Measurements from ENCODE around the gene ZBTB40.

The ZBTB40 gene

GRCh38 chr1:22525211-22525610 is 73.6 kb downstream of the ZBTB40 start:
- Histone ChIP-seq H3K4me1 (ENCODE audit: control insufficient read depth in 1 of 2, insufficient read depth in 2 of 2, low read length in 2 of 2) (peaks cover 4 to 5% of the 10 kb centered on the region in 2 donors), H3K27me3 (ENCODE audit: low read depth, low read length) (no peaks in the 10 kb centered on the region), H3K36me3 (ENCODE audit: control insufficient read depth in 1 of 2, insufficient read depth in 2 of 2, low read length in 2 of 2) (peaks cover 52 to 72% of the 10 kb centered on the region in 2 donors), H3K27ac (ENCODE audit: low read length) (no peak overlapping the region), H3K9me3 (ENCODE audit: control insufficient read depth in 1 of 2, low read length in 2 of 2) (no peaks in the 10 kb centered on the region), H3K4me3 (ENCODE audit: low read depth in 1 of 2, low read length in 2 of 2) (no peak overlapping the region)

GRCh38 chr1:22525646-22526045 is 74.0 kb downstream of the ZBTB40 start:
- H3K9me3 ChIP-seq (ENCODE audit: control insufficient read depth in 1 of 2, low read length in 2 of 2), result no peaks in the 10 kb centered on the region
- H3K36me3 ChIP-seq (ENCODE audit: control insufficient read depth in 1 of 2, insufficient read depth in 2 of 2, low read length in 2 of 2), result peaks cover 48 to 68% of the 10 kb centered on the region in 2 donors

GRCh38 chr1:22526098-22526497 is 74.4 kb downstream of the ZBTB40 start:
- Histone ChIP-seq H3K9me3 (ENCODE audit: control insufficient read depth in 1 of 2, low read length in 2 of 2) (no peaks in the 10 kb centered on the region), H3K36me3 (ENCODE audit: control insufficient read depth in 1 of 2, insufficient read depth in 2 of 2, low read length in 2 of 2) (peaks cover 44 to 63% of the 10 kb centered on the region in 2 donors), H3K27me3 (ENCODE audit: low read depth, low read length) (no peaks in the 10 kb centered on the region), H3K27ac (ENCODE audit: low read length) (no peak overlapping the region), H3K4me1 (ENCODE audit: control insufficient read depth in 1 of 2, insufficient read depth in 2 of 2, low read length in 2 of 2) (peaks cover 4 to 13% of the 10 kb centered on the region in 2 donors), H3K4me3 (ENCODE audit: low read depth in 1 of 2, low read length in 2 of 2) (no peak overlapping the region)

More at GRCh38 chr1:22525646-22526045, 74.0 kb downstream of the ZBTB40 start:
- Histone ChIP-seq H3K4me3 (ENCODE audit: low read depth in 1 of 2, low read length in 2 of 2) (no peak overlapping the region), H3K4me1 (ENCODE audit: control insufficient read depth in 1 of 2, insufficient read depth in 2 of 2, low read length in 2 of 2) (peaks cover 4 to 9% of the 10 kb centered on the region in 2 donors), H3K27ac (ENCODE audit: low read length) (no peak overlapping the region), H3K27me3 (ENCODE audit: low read depth, low read length) (no peaks in the 10 kb centered on the region)

- Histone ChIP-seq H3K9me3 (ENCODE audit: control insufficient read depth in 1 of 2, low read length in 2 of 2) (no peaks in the 10 kb centered on the region), H3K36me3 (ENCODE audit: control insufficient read depth in 1 of 2, insufficient read depth in 2 of 2, low read length in 2 of 2) (peaks cover 38 to 57% of the 10 kb centered on the region in 2 donors), H3K27me3 (ENCODE audit: low read depth, low read length) (no peaks in the 10 kb centered on the region), H3K4me1 (ENCODE audit: control insufficient read depth in 1 of 2, insufficient read depth in 2 of 2, low read length in 2 of 2) (peaks cover 4 to 19% of the 10 kb centered on the region in 2 donors), H3K4me3 (ENCODE audit: low read depth in 1 of 2, low read length in 2 of 2) (no peak overlapping the region), H3K27ac (ENCODE audit: low read length) (no peak overlapping the region)
Observed at GRCh38 chr1:22526677-22527076, 75.0 kb downstream of the ZBTB40 start.

- peaks cover 34 to 53% of the 10 kb centered on the region in 2 donors for H3K36me3 ChIP-seq (ENCODE audit: control insufficient read depth in 1 of 2, insufficient read depth in 2 of 2, low read length in 2 of 2)
- no peaks in the 10 kb centered on the region for H3K9me3 ChIP-seq (ENCODE audit: control insufficient read depth in 1 of 2, low read length in 2 of 2)
- H3K4me1 ChIP-seq (ENCODE audit: control insufficient read depth in 1 of 2, insufficient read depth in 2 of 2, low read length in 2 of 2), result peaks cover 4 to 24% of the 10 kb centered on the region in 2 donors
- no peak overlapping the region for H3K4me3 ChIP-seq (ENCODE audit: low read depth in 1 of 2, low read length in 2 of 2)
- no peaks in the 10 kb centered on the region for H3K27me3 ChIP-seq (ENCODE audit: low read depth, low read length)
- H3K27ac ChIP-seq (ENCODE audit: low read length), result no peak overlapping the region
Observed at GRCh38 chr1:22527122-22527521, 75.5 kb downstream of the ZBTB40 start.

- Histone ChIP-seq H3K27me3 (ENCODE audit: low read depth, low read length) (no peaks in the 10 kb centered on the region), H3K36me3 (ENCODE audit: control insufficient read depth in 1 of 2, insufficient read depth in 2 of 2, low read length in 2 of 2) (peaks cover 29 to 48% of the 10 kb centered on the region in 2 donors), H3K4me3 (ENCODE audit: low read depth in 1 of 2, low read length in 2 of 2) (no peak overlapping the region), H3K4me1 (ENCODE audit: control insufficient read depth in 1 of 2, insufficient read depth in 2 of 2, low read length in 2 of 2) (peaks cover 4 to 24% of the 10 kb centered on the region in 2 donors), H3K27ac (ENCODE audit: low read length) (no peak overlapping the region), H3K9me3 (ENCODE audit: control insufficient read depth in 1 of 2, low read length in 2 of 2) (no peaks in the 10 kb centered on the region)
Observed at GRCh38 chr1:22527555-22528296, 76.1 kb downstream of the ZBTB40 start.

GRCh38 chr1:22528451-22528850 is 76.8 kb downstream of the ZBTB40 start:
- H3K4me3 ChIP-seq (ENCODE audit: low read depth in 1 of 2, low read length in 2 of 2), result no peak overlapping the region
- H3K36me3 ChIP-seq (ENCODE audit: control insufficient read depth in 1 of 2, insufficient read depth in 2 of 2, low read length in 2 of 2), result peaks cover 29 to 43% of the 10 kb centered on the region in 2 donors
- H3K27me3 ChIP-seq (ENCODE audit: low read depth, low read length), result no peaks in the 10 kb centered on the region
- H3K4me1 ChIP-seq (ENCODE audit: control insufficient read depth in 1 of 2, insufficient read depth in 2 of 2, low read length in 2 of 2), result peaks cover 4 to 24% of the 10 kb centered on the region in 2 donors
- no peak overlapping the region for H3K27ac ChIP-seq (ENCODE audit: low read length)
- H3K9me3 ChIP-seq (ENCODE audit: control insufficient read depth in 1 of 2, low read length in 2 of 2), result no peaks in the 10 kb centered on the region

GRCh38 chr1:22529901-22530621 is 78.4 kb downstream of the ZBTB40 start:
- H3K9me3 ChIP-seq (ENCODE audit: control insufficient read depth in 1 of 2, low read length in 2 of 2), result no peaks in the 10 kb centered on the region
- H3K27me3 ChIP-seq (ENCODE audit: low read depth, low read length), result no peaks in the 10 kb centered on the region
- peaks cover 20 to 28% of the 10 kb centered on the region in 2 donors for H3K36me3 ChIP-seq (ENCODE audit: control insufficient read depth in 1 of 2, insufficient read depth in 2 of 2, low read length in 2 of 2)
- no peak overlapping the region for H3K4me3 ChIP-seq (ENCODE audit: low read depth in 1 of 2, low read length in 2 of 2)
- H3K27ac ChIP-seq (ENCODE audit: low read length), result peak overlapping the region; percentile 57
- H3K4me1 ChIP-seq (ENCODE audit: control insufficient read depth in 1 of 2, insufficient read depth in 2 of 2, low read length in 2 of 2), result peaks cover 4 to 24% of the 10 kb centered on the region in 2 donors

GRCh38 chr1:22530715-22531114 is 79.1 kb downstream of the ZBTB40 start:
- H3K27me3 ChIP-seq (ENCODE audit: low read depth, low read length), result no peaks in the 10 kb centered on the region
- peak overlapping the region; percentile 57 for H3K27ac ChIP-seq (ENCODE audit: low read length)
- no peaks in the 10 kb centered on the region for H3K9me3 ChIP-seq (ENCODE audit: control insufficient read depth in 1 of 2, low read length in 2 of 2)
- peaks cover 16 to 22% of the 10 kb centered on the region in 2 donors for H3K36me3 ChIP-seq (ENCODE audit: control insufficient read depth in 1 of 2, insufficient read depth in 2 of 2, low read length in 2 of 2)
- no peak overlapping the region for H3K4me3 ChIP-seq (ENCODE audit: low read depth in 1 of 2, low read length in 2 of 2)
- H3K4me1 ChIP-seq (ENCODE audit: control insufficient read depth in 1 of 2, insufficient read depth in 2 of 2, low read length in 2 of 2), result peaks cover 4 to 24% of the 10 kb centered on the region in 2 donors

- no peak overlapping the region for H3K4me3 ChIP-seq (ENCODE audit: low read depth in 1 of 2, low read length in 2 of 2)
- peaks cover 4 to 24% of the 10 kb centered on the region in 2 donors for H3K4me1 ChIP-seq (ENCODE audit: control insufficient read depth in 1 of 2, insufficient read depth in 2 of 2, low read length in 2 of 2)
- no peak overlapping the region for H3K27ac ChIP-seq (ENCODE audit: low read length)
- H3K36me3 ChIP-seq (ENCODE audit: control insufficient read depth in 1 of 2, insufficient read depth in 2 of 2, low read length in 2 of 2), result peaks cover 13 to 16% of the 10 kb centered on the region in 2 donors
- no peaks in the 10 kb centered on the region for H3K9me3 ChIP-seq (ENCODE audit: control insufficient read depth in 1 of 2, low read length in 2 of 2)
- no peaks in the 10 kb centered on the region for H3K27me3 ChIP-seq (ENCODE audit: low read depth, low read length)
Observed at GRCh38 chr1:22531251-22531650, 79.6 kb downstream of the ZBTB40 start.

- H3K36me3 ChIP-seq (ENCODE audit: control insufficient read depth in 1 of 2, insufficient read depth in 2 of 2, low read length in 2 of 2), result no peaks in the 10 kb centered on the region
- peaks cover 4 to 24% of the 10 kb centered on the region in 2 donors for H3K4me1 ChIP-seq (ENCODE audit: control insufficient read depth in 1 of 2, insufficient read depth in 2 of 2, low read length in 2 of 2)
- no peak overlapping the region for H3K27ac ChIP-seq (ENCODE audit: low read length)
- no peaks in the 10 kb centered on the region for H3K9me3 ChIP-seq (ENCODE audit: control insufficient read depth in 1 of 2, low read length in 2 of 2)
- H3K4me3 ChIP-seq (ENCODE audit: low read depth in 1 of 2, low read length in 2 of 2), result no peak overlapping the region
- no peaks in the 10 kb centered on the region for H3K27me3 ChIP-seq (ENCODE audit: low read depth, low read length)
Observed at GRCh38 chr1:22533244-22533895, 81.7 kb downstream of the ZBTB40 start.
